Heart left ventricle (tissue), 13 donors: ENCODE measurements around the gene MYO1C.

Experiments
- CTCF ChIP-seq, 12 donors: fragments of 200-600 bp; sonication (generic) in 4 of 12; IDR thresholded peaks; one replicate each; pipeline versions ENCODE4 v1.5.0 to v1.8.0; 2018 to 2022; ENCODE audit warnings: antibody characterized with exemption in 12 of 12, mild to moderate bottlenecking in 5 of 12
- POLR2A ChIP-seq, 2 donors: fragments of 450-650 bp; IDR thresholded peaks; one replicate each; pipeline ENCODE4 v1.6.1; 2017; ENCODE audit warnings: antibody characterized with exemption in 2 of 2, mild to moderate bottlenecking in 2 of 2, moderate library complexity in 2 of 2
- donor health status: ischemic (EF 13 %, LVEDD 7.1; RV severe dilation, severe dysfunction).
- donor health status: DM: no; HTN: yes; CAD: no.
- donor health status: DM: no; HTN: no; CAD: no.
- donor health status: ischemic (EF 25% LVEDD 6.9; RV normal size, moderate dysfunction).
- donor health status: ischemic (EF 25% LVEDD 5.7; RV mildly dilated, moderate dysfunction).
- donor health status: ischemic (EF 35%, LVEDD 5.7; RV mildly dilated, moderate dysfunction).
- donor health status: nonischemic (EF 11% LVEDD 7.7; RV severe dilation, severe dysfunction).
- donor health status: DM: yes; HTN: yes; CAD: no.
- donor health status: PGD.
- donor health status: ischemic (EF 29% LVEDD 5.4; RV normal size, mild dysfunction).
- donor health status: nonischemic (EF 23%, LVEDD 6.1; RV moderate dilation, normal function).

- TF ChIP-seq CTCF (IDR thresholded peaks at IDR 0.05) (no peak), POLR2A (IDR thresholded peaks at IDR 0.05) (no peak)
Observed at GRCh38 chr17:1442187-1442586, 50.3 kb downstream of the MYO1C start.
